ENCODE data around the gene EIF3D.

Gene EIF3D, protein sequence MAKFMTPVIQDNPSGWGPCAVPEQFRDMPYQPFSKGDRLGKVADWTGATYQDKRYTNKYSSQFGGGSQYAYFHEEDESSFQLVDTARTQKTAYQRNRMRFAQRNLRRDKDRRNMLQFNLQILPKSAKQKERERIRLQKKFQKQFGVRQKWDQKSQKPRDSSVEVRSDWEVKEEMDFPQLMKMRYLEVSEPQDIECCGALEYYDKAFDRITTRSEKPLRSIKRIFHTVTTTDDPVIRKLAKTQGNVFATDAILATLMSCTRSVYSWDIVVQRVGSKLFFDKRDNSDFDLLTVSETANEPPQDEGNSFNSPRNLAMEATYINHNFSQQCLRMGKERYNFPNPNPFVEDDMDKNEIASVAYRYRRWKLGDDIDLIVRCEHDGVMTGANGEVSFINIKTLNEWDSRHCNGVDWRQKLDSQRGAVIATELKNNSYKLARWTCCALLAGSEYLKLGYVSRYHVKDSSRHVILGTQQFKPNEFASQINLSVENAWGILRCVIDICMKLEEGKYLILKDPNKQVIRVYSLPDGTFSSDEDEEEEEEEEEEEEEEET

DNA sequence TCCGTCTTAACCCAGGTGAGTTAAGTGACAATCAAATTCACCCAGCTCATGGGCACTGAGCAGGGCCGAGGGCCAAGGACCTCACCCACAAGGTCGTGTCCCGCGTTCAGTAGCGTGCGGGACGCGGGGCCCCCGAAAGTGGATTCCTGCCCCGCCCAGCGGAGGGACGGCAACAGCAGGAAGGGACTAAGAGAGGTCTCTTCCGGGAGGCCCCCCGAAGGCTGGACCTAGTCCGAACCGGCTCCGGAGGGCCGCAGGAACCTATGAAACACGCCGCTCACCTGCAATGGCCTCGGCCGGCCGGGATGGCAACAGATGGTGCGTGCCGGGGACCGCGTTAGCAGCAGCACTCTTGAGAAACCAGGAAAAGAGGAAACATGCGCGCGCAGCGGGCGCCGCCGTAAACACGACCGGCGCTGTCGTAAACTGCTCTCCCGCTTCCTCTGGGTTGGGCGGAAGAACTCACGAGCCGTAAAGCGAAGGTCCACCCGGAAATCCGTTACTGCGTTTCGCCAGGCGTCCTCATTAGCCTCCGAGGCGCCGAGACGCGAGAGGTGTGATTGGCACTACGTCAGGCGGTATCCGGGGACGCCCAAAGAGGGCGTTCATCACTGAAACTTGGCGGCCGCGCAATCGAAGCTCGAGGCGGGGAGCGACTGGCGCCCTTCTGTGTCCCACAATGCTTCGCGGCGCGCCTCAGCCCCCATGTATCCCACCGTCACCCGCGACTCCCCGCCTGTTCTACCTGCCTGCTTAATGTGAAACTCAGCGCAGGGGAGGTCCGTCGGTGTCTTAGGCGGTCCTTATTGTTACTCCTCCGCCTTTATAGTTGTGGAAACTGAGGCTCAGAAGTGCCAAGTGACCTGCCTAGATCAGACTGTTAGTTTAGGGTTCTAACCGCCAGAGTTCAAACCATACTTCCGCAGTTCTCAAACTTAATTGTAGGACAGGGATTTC, at the start of gene EIF3D:
EIF3D (minus strand) TSS at position 372 of the 957 bp plus-strand sequence. CDS start 3,045 bp downstream, outside the sequence.
- peak; percentile 98 for DNase-seq (ENCODE audit: low read depth in 1 of 2, low spot score in 1 of 2)

DNA sequence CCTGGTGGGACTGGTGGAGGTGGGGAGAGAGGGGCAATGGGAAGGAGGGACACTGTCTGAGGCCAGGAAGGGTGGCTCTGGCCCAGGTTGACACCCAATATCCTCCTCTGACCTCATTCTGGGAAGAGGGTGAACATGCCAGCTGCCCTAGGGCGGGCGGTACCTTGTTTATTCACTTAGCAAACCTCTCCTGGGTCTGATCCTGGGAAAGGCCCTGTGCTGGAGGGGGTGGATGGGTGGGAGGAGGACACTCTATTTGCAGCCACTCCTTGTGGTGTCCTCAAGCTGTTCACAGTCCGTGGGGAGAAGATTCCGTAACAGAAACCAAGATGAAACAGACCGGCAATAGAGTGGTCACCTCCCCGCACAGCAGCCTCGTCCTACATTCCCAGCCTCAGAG, 49.7 kb upstream of the EIF3D start:
- DNase-seq (ENCODE audit: low read depth in 1 of 2, low spot score in 1 of 2): no peak

DNA sequence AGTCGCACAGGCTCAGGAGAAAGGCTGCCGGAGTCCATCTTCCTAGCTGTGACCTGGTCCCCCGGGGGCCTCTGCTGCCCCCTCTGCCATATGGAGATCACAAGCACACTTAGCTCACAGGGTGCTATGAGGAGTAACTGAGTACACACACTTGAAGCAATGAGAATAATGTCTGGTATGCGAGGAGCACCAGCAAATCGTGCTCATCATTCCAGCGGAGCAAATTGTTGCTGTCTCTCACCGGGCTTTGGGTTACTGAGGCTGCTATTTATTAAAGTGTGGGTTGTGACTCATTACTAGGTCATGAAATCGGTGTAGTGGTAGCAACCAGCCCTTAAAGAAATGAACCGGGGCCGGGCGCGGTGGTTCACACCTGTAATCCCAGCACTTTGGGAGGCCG, 48.1 kb upstream of the EIF3D start:
- DNase-seq (ENCODE audit: low read depth in 1 of 2, low spot score in 1 of 2): no peak

DNA sequence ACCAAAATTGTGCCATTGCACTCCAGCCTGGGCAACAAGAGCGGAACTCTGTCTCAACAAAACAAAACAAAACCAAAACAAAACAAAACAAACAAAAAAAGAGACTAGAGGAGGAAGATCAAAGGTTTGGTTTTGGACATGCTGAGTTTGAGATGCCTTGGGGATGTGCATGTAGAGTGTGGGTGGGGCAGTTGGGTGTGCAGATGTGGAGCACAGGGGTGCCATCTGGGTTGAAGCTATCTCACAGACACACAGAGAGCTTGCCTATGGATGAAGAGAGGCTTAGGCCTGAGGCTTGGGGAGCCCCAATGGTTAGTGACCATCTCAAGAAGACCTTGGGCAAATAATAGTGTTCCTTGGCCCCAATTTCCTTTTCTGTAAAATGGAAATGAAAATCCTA, 45.8 kb upstream of the EIF3D start:
- DNase-seq (ENCODE audit: low read depth in 1 of 2, low spot score in 1 of 2): no peak

DNA sequence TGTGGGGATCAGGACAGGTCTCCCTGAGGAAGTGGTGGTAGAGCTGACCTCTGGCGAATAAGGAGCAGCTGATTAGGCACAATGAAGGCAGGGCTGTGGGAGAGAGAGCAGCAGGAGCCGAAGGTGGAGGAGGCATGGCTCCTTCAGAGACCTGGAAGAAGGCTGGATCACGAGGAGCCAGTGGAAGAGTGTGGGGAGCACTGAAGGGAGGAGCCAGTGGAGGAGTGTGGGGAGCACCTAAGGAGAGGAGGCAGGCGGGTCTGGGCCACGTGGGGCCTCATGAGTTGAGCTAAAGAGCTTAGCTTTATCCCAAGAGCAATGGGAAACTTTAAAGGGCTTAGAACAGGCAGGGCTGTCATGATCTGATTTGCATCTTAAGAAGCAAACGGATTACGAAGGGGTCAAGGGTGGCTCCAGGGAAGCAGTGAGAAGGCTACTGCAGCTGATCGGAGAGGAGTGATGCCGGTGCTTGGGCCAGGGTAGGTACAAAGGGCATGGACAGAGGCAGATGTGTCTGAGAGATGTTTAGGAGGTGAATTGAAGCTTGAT, 44.9 kb upstream of the EIF3D start:
- DNase-seq (ENCODE audit: low read depth in 1 of 2, low spot score in 1 of 2): no peak

DNA sequence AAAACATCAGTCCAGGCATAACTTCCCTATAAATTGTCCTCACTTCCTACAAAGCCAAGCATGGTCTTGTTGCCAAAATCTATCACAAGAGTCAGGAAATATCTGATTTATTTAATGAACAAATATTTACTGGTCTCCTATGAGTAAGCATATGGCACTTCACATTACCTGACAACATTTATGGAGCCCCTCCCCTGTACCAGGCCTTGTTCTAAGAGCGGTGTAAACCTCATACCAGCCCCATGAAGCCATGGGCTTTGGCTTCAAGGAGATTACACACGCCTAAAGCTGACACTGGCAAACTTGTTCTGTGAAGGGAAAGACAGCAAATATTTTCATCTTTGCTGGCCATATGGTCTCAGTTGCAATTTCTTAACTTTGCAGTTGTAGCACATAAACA, 43.0 kb upstream of the EIF3D start:
- DNase-seq (ENCODE audit: low read depth in 1 of 2, low spot score in 1 of 2): no peak

DNA sequence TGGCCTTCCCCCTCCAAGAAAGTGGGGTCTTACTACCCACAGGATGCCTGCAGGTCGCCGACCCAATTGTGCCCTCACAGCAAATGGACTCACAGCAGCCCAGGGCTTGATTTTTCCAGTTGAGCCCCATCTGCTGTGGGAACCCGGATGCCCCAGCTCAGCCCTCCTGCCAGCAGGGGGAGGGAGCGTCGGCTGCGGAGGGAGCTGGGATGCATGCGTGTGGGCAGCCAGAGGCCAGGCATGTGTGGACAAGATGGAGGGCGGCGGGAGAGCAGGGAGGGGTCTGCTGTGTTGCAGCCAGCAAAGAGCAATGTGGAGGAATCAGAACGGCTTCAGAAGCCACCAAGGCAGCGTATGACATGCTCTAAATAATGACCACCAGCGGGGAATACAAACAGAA, 41.0 kb upstream of the EIF3D start:
- DNase-seq (ENCODE audit: low read depth in 1 of 2, low spot score in 1 of 2): no peak

DNA sequence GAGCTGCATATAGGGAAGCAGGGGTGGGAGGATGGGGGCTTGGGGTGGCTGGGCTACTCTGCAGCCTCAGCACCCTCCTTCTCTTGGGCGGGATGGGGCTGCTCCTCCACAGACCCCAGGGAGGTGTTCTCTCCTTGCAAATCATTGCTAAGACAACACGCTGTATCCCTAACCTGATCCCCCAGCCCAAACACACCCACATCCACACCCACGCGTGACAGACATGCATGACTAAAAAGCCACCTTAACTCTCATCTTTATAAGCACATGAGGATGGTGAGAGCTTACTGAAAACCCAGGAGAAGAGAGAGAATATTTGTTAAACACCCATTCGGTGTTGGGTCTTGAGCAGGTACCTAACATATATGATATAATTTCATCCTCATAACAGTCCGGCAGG, 39.9 kb upstream of the EIF3D start:
- DNase-seq (ENCODE audit: low read depth in 1 of 2, low spot score in 1 of 2): no peak

DNA sequence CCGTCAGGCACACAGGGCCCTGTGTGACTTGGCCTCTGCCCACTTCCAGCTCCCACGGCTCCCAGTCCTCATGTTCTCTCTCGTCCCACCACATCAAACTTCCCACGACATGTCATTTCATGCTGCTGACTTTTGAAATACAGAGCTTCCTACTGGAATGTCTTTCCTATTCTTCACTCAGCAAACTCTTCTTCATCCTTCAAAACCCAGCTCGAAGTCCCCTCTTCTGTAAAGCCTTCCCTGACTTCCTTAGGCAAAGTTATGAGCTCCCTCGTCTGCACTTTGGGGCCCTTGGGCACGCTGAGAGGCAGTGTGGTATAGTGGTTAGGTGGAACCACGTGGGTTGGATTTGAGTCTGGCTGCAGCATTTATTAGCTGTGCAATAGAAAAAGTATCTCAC, 37.8 kb upstream of the EIF3D start:
- DNase-seq (ENCODE audit: low read depth in 1 of 2, low spot score in 1 of 2): no peak

DNA sequence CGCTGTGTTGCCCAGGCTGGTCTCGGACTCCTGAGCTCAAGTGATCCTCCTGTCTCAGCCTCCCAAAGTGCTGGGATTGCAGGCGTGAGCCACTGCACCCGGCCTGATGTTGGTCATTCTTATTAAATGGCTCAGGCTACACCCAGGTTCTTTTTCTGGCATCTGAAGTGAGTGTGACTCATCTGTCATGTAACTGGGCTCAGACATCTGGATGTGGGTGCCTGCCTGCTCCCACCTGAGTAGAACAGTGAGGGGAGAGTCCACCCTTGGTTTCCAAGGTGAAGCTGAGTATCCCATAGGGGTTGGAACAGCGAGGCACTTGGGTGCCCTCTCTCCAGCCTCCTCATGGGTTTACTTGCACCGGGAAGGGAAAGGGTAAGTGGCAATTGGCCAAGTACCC, 36.7 kb upstream of the EIF3D start:
- DNase-seq (ENCODE audit: low read depth in 1 of 2, low spot score in 1 of 2): no peak

DNA sequence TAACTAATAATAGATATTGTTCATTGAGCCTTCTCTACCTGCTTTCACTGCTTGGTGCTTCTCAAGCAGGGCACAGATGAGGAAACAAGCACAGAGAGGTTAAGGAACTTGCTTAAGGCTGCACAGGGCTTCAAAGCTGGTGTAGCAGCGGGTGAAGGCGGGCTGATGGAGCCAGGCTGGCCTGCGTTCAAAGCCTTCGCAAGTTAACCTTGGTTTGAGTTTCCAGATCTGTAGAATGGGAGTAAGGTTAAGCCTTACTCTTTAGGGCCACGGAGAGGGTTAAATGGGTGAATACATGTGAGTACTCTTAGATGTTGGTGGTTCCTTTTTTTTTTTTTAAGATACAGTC, 36.2 kb upstream of the EIF3D start:
- no peak for DNase-seq (ENCODE audit: low read depth in 1 of 2, low spot score in 1 of 2)

DNA sequence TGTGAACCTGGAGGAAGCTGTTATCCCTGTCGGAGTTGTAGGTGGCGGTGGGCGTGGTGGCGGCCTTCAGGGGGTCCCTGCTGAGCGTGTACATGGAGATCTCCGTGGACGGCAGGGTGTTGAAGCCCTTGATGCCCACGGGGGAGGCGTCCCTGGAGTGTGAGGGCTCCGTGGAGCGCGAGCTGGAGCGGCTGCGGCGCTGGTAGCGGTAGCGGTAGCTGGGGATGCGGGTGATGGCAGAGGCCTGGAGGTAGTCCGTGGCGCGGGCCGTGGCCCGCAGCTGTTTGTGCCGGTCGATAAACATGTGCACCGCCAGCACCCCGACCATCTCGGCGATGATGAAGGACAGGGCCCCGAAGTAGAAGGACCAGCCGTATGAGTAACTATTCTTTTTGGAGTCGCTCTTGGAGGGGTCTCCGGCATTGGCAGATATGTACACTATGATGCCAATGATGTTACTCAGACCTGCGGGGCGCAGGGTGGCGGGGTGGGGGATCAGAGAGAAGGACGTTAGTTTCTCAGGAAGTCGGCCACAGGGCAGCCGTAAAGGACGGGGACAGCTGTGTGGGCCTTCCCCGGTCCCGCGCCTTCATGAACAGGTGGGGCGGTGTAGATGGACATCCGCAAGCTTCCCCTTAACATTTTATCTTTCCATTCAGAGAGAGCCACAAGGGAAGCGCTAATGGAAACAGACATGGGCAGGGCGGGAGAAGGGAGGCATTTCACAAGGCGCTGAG, 35.6 kb upstream of the EIF3D start:
- DNase-seq (ENCODE audit: low read depth in 1 of 2, low spot score in 1 of 2): no peak

DNA sequence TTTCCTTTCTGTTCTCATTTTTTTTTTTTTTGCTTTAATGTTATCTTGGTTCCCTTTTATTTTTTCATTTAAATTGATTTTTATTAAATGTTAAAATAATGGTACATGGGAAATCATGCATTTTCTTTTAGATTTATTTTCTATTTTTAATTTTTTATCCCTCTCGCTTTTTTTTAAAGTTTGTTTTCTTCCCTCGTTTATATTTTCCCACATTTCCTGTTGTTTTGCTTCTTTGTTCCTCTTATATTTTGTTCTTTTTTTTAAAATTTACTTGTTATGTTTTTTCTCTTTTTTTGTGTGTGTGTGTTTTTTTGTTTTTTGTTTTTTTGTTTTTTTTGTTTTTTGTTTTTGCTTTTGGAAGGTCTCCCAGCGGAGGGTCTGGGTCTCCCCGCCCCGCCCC, 34.9 kb upstream of the EIF3D start:
- no peak for DNase-seq (ENCODE audit: low read depth in 1 of 2, low spot score in 1 of 2)

DNA sequence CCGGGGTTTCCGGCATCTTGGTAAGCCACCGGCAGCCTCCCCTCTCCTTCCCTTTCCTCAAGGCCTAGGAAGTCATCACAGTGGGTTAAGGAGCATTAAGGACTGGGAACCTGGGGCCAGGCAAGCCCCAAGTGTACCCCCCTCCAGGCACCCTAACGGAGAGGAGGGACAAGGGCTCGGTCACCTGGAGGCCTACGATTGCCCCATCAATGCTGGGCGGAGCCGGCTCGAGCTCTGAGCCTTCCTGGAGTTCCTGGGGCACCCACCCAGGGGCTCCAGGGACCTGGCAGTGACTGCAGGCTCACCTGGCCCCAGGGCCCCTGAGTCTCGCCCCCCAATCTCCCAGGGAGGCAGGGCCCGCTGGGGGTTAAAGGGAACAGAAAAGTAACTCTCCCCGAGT, 34.5 kb upstream of the EIF3D start:
- DNase-seq (ENCODE audit: low read depth in 1 of 2, low spot score in 1 of 2): no peak

DNA sequence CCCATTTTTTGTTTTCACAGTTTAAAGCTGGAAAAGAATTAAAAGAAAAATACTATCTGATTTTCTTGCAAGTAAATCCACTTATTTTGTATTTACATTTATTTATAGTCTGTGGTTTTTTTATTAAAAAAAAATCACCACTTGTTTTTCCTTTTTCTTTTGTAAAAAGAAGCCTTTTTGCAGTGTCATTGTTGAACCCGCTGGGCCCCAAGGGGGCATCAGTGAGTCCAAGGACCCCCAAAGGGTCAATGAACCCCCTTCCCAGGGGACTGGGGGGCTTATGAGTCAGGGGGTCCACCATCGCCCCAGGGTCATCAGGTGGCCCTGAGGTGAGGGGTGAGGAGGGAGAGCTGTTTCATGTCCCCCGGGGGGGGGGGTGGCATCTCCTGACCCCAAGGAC, 34.0 kb upstream of the EIF3D start:
- no peak for DNase-seq (ENCODE audit: low read depth in 1 of 2, low spot score in 1 of 2)

DNA sequence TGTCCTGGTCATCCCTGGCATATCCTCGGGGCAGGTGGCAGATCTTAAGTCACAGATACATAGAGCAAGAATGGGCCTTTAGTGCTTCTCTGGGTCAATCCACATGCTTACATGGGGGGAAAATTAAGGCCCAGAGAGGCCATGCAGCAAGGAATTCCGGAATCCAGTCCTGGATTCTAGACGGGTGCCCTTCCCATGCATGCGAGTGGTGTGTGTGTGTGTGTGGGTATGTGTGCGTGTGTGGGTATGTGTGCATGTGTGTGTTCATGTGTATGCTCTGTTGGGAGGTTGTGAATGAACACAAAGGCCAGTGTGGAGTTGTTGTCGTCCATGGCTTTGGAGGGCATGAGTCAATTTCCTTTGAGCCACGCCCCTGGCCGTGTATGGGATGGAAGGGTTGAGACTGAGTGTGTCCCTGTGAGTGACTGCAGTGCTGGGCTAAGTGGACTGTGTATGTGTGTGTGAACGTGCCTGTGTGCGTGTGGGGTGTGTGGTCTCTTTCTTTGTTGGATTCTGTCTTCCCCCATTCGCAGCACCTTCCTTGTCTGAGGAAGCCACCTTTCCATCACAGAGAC, 33.4 kb upstream of the EIF3D start:
- DNase-seq (ENCODE audit: low read depth in 1 of 2, low spot score in 1 of 2): no peak

DNA sequence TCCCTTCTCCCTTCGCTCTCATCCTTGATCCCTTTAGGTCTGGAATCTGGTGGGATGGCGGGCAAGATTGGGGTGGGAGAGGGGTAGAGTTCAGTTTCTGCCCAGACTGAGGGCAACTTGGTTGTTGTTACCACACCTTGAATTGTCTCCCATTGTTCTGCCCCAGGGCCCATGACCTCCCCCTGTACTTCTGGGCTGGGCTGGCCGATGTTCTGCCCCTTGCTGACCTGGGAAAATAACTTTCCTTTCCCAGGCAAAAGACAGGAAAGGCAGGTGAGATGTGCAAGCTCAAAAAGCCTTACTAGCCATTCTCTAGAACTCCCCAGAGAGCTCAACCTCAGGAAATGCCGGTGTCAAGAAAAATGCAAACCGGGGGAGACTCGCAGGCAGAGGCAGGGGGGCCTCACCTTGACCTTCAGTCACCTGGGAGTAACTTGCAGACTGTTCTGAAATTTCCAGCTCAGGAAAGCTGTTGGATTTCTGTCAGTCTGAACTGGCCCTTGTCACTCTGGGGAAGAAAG, 32.4 kb upstream of the EIF3D start:
- DNase-seq (ENCODE audit: low read depth in 1 of 2, low spot score in 1 of 2): no peak

DNA sequence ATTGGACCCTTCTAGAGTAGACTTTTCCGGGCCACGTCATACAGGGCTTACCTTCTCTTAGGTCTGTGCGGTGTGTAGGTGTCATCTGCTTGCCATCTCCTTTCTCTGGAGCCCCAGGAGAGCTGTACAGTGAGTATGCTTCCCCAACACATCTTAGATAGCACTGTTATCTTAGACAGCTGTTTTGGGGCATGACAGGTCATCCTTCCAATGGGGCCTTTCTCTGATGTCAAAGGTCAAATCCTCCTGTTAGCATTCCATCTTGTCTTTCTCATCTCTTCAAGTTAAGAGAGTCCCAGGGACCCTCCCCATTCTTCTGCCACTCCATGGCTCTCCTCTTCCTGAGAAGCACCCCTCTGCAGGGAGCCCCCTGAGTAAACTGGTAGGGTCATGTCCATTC, 31.0 kb upstream of the EIF3D start:
- no peak for DNase-seq (ENCODE audit: low read depth in 1 of 2, low spot score in 1 of 2)

DNA sequence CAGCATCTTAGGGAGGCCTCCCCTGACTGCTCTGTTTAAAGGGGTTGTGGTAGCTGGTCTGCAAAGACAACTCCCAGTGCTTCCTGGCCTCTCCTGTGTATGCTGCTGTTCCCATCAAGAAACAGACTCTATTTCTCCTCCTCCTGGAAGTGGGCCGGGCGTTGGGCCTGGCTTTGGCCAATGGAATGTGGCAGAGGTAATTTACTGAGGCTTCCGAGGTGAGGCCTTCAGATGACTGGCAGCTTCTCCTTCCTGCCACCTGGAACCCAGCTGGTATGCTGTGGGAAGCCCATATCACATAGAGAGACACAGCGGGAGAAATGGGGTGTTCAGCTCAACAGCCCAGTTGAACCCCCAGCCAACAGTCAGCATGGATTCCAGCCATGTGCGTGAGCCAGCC, 25.1 kb upstream of the EIF3D start:
- no peak for DNase-seq (ENCODE audit: low read depth in 1 of 2, low spot score in 1 of 2)

DNA sequence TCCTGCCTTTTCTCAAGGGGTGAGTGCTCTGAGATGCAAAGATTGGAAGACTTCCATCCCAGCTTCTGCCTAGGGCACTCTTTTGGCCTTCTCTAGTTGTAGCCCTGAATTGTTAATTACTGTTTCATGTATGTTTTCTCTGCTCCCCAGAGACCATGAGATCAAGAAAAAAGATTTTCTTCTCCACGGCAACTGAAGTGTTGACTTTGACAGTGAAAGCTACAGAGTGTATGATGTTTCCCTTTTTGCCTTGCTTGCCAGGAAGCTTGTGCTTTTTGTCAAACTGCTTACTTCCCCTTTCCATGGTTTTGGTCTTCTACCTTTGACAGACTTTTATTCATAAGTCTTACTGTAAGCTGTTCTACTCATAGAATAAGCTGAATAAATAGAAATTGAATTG, 23.3 kb upstream of the EIF3D start:
- DNase-seq (ENCODE audit: low read depth in 1 of 2, low spot score in 1 of 2): no peak
